WTC11 (cell line): ENCODE measurements around the gene LNX1.

ENCODE experiments used
- ATF2 ChIP-seq: sonication (generic); formaldehyde crosslinking; IDR thresholded peaks from 2 replicates; pipeline ENCODE4 v1.8.1; 2022; ENCODE audit warnings: low read depth, missing genetic modification reagents, borderline replicate concordance
- ATF3 ChIP-seq: sonication (generic); formaldehyde crosslinking; conservative IDR thresholded peaks from 2 replicates; pipeline ENCODE4 v1.8.1; 2022; ENCODE audit warnings: mild to moderate bottlenecking, missing genetic modification reagents
- TF ChIP-seq, protein P1 (sequence below): fragments of 200-600 bp; IDR thresholded peaks from 2 replicates; pipeline ENCODE4 v1.8.0; 2022; ENCODE audit warnings: antibody characterized with exemption
- TF ChIP-seq, protein P2 (sequence below): sonication (generic); formaldehyde crosslinking; IDR thresholded peaks from 2 replicates; pipeline ENCODE4 v1.8.0; 2022; ENCODE audit warnings: mild to moderate bottlenecking, missing genetic modification reagents
- TF ChIP-seq, protein P3 (sequence below): sonication (generic); formaldehyde crosslinking; IDR thresholded peaks from 2 replicates; pipeline ENCODE4 v1.8.0; 2022; ENCODE audit warnings: mild to moderate bottlenecking, missing genetic modification reagents

- TF ChIP-seq, protein P1, sequence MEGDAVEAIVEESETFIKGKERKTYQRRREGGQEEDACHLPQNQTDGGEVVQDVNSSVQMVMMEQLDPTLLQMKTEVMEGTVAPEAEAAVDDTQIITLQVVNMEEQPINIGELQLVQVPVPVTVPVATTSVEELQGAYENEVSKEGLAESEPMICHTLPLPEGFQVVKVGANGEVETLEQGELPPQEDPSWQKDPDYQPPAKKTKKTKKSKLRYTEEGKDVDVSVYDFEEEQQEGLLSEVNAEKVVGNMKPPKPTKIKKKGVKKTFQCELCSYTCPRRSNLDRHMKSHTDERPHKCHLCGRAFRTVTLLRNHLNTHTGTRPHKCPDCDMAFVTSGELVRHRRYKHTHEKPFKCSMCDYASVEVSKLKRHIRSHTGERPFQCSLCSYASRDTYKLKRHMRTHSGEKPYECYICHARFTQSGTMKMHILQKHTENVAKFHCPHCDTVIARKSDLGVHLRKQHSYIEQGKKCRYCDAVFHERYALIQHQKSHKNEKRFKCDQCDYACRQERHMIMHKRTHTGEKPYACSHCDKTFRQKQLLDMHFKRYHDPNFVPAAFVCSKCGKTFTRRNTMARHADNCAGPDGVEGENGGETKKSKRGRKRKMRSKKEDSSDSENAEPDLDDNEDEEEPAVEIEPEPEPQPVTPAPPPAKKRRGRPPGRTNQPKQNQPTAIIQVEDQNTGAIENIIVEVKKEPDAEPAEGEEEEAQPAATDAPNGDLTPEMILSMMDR: no peak
- TF ChIP-seq, protein P2, sequence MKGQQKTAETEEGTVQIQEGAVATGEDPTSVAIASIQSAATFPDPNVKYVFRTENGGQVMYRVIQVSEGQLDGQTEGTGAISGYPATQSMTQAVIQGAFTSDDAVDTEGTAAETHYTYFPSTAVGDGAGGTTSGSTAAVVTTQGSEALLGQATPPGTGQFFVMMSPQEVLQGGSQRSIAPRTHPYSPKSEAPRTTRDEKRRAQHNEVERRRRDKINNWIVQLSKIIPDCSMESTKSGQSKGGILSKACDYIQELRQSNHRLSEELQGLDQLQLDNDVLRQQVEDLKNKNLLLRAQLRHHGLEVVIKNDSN (CRISPR knock-in tag): no peak
- TF ChIP-seq ATF3: no peak
- no peak for TF ChIP-seq ATF2
- TF ChIP-seq, protein P3, sequence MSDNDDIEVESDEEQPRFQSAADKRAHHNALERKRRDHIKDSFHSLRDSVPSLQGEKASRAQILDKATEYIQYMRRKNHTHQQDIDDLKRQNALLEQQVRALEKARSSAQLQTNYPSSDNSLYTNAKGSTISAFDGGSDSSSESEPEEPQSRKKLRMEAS (CRISPR knock-in tag): no peak
These were observed 37.6 kb downstream of the LNX1 start for GRCh38 chr4:53553486-53554210.
